Activated B cell treated with CpG ODN at 0.5 μM for 24 hours (primary cell): ENCODE results near the gene C1orf210. TPM values are rescaled to one million over a fixed set of nuclear protein-coding genes. Genes with fewer than 3 reads are reported as not detected.

Experiments
- ATAC-seq: fragments of 200-7000 bp; cut with Tn5 transposase; one replicate; pipeline ENCODE4 v1.10.0; 2021; ENCODE audit warnings: low read depth, mild to moderate bottlenecking, moderate library complexity
- CTCF ChIA-PET: fragments of 350-600 bp; sonication (Branson Sonifier 250); formaldehyde crosslinking; loops from one replicate; lab custom pipeline; 2021; ENCODE audit warnings: antibody characterized with exemption; lab: Charles Lee
- POLR2A ChIA-PET: fragments of 350-600 bp; sonication (Branson Sonifier 250); formaldehyde crosslinking; loops from one replicate; lab custom pipeline; 2021; ENCODE audit warnings: antibody characterized with exemption; lab: Charles Lee
- DNase-seq: peaks from one replicate; pipeline ENCODE4 v3.0.0; 2022
- H3K27ac Mint-ChIP-seq: one replicate; pipeline ENCODE4 v1.8.0; 2020; ENCODE audit warnings: mixed read lengths
- H3K27me3 Mint-ChIP-seq: one replicate; pipeline ENCODE4 v1.8.0; 2021; ENCODE audit warnings: mixed read lengths
- H3K36me3 Mint-ChIP-seq: one replicate; pipeline ENCODE4 v1.8.0; 2021; ENCODE audit warnings: low read depth, mixed read lengths
- H3K4me1 Mint-ChIP-seq: one replicate; pipeline ENCODE4 v1.8.0; 2021; ENCODE audit warnings: mixed read lengths
- H3K4me3 Mint-ChIP-seq: one replicate; pipeline ENCODE4 v1.8.0; 2020; ENCODE audit warnings: mild to moderate bottlenecking, mixed read lengths
- H3K9me3 Mint-ChIP-seq: one replicate; pipeline ENCODE4 v1.8.0; 2020; ENCODE audit warnings: mixed read lengths
- CTCF ChIP-seq: fragments of 200-600 bp; IDR thresholded peaks from one replicate; pipeline ENCODE4 v1.8.0; 2022; ENCODE audit warnings: antibody characterized with exemption, mild to moderate bottlenecking
- intact Hi-C: fragments of 100-400 bp; cut with micrococcal nuclease; formaldehyde crosslinking; loops from one replicate; pipeline ENCODE4 v1.15.1; 2024
- total RNA-seq: library from RNA; stranded (reverse); gene quantifications from 2 replicates; pipeline ENCODE4 v1.2.3, GENCODE V29; 2022

C1orf210 gene
- total RNA-seq, result not detected in 2 replicates

GRCh38 chr1:43285269-43285990 is at the start of gene C1orf210:
Gene C1orf210, minus strand, starts transcription at chr1:43285581. Its CDS starts 2,311 bp downstream, at chr1:43283270.
- intact Hi-C loops, result no loop called here
- POLR2A ChIA-PET, result no interaction called here
- Mint-ChIP-seq H3K9me3 (no peaks in the 10 kb centered on the region), H3K4me3 (no peak within 1 kb of the TSS), H3K27ac (no peak within 1 kb of the TSS), H3K27me3 (peaks cover 12% of the 10 kb centered on the region), H3K36me3 (no peaks in the 10 kb centered on the region), H3K4me1 (no peaks in the 10 kb centered on the region)
- ATAC-seq, result no peak
- TF ChIP-seq CTCF, result no peak
- CTCF ChIA-PET, result no interaction called here
- no peak for DNase-seq

- no peak for TF ChIP-seq CTCF
- Mint-ChIP-seq H3K27me3 (peaks cover 3% of the 10 kb centered on the region), H3K36me3 (no peaks in the 10 kb centered on the region), H3K4me1 (no peaks in the 10 kb centered on the region), H3K27ac (no peak overlapping the region), H3K9me3 (no peaks in the 10 kb centered on the region), H3K4me3 (no peak overlapping the region)
- ATAC-seq, result no peak
- intact Hi-C loops, result no loop called here
- POLR2A ChIA-PET, result no interaction called here
- CTCF ChIA-PET, result no interaction called here
- no peak for DNase-seq
Observed at GRCh38 chr1:43334453-43335205, 49.2 kb upstream of the C1orf210 start.

GRCh38 chr1:43331688-43332087 is 46.3 kb upstream of the C1orf210 start:
- H3K9me3 Mint-ChIP-seq, result peaks cover 5% of the 10 kb centered on the region
- ATAC-seq (no peak), DNase-seq (no peak)
- POLR2A ChIA-PET, result no interaction called here
- H3K36me3 Mint-ChIP-seq, result no peaks in the 10 kb centered on the region
- intact Hi-C loops, result no loop called here
- H3K27me3 Mint-ChIP-seq, result no peaks in the 10 kb centered on the region
- TF ChIP-seq CTCF, result no peak
- no peaks in the 10 kb centered on the region for H3K4me1 Mint-ChIP-seq
- H3K27ac Mint-ChIP-seq, result no peak overlapping the region
- no peak overlapping the region for H3K4me3 Mint-ChIP-seq
- CTCF ChIA-PET, result no interaction called here

GRCh38 chr1:43329995-43330751 is 44.8 kb upstream of the C1orf210 start:
- intact Hi-C loops, result no loop called here
- DNase-seq, result no peak
- Mint-ChIP-seq H3K27me3 (no peaks in the 10 kb centered on the region), H3K36me3 (no peaks in the 10 kb centered on the region), H3K4me1 (no peaks in the 10 kb centered on the region), H3K4me3 (no peak overlapping the region), H3K9me3 (peaks cover 11% of the 10 kb centered on the region), H3K27ac (no peak overlapping the region)
- no peak for ATAC-seq
- CTCF ChIA-PET, result no interaction called here
- POLR2A ChIA-PET, result no interaction called here
- TF ChIP-seq CTCF, result no peak
